GM23248 (cell line): ENCODE results near the gene DNLZ. TPM values are rescaled to one million over a fixed set of nuclear protein-coding genes. Genes with fewer than 3 reads are reported as not detected.

Experiments
- DNase-seq: peaks from one replicate; pipeline ENCODE4 v3.0.0-alpha.2; 2015
- H2AFZ ChIP-seq: fragments of 200-600 bp; sonication (generic); 2 replicates; pipeline ENCODE4 v1.6.1; 2016; ENCODE audit warnings: antibody characterized with exemption
- H3F3A ChIP-seq: fragments of 200-600 bp; sonication (generic); 2 replicates; pipeline ENCODE4 v1.6.1; 2016; ENCODE audit warnings: mild to moderate bottlenecking, antibody characterized with exemption, mixed run types; ENCODE audit not compliant: insufficient read depth
- H3K27ac ChIP-seq: fragments of 200-600 bp; sonication (generic); 2 replicates; pipeline ENCODE4 v1.5.1; 2016; ENCODE audit warnings: mild to moderate bottlenecking
- H3K27me3 ChIP-seq: fragments of 200-600 bp; sonication (generic); replicated peaks from 2 replicates; pipeline ENCODE4 v1.6.1; 2016; ENCODE audit warnings: mild to moderate bottlenecking; ENCODE audit not compliant: insufficient read depth
- H3K36me3 ChIP-seq: fragments of 200-600 bp; sonication (generic); 2 replicates; pipeline ENCODE4 v1.6.1; 2016; ENCODE audit warnings: low read depth, mild to moderate bottlenecking
- H3K4me1 ChIP-seq: fragments of 200-600 bp; sonication (generic); 2 replicates; pipeline ENCODE4 v1.6.1; 2016; ENCODE audit warnings: mild to moderate bottlenecking; ENCODE audit not compliant: insufficient read depth
- H3K4me2 ChIP-seq: fragments of 200-600 bp; sonication (generic); one replicate; pipeline ENCODE4 v1.6.1; 2016; ENCODE audit warnings: mild to moderate bottlenecking; ENCODE audit not compliant: unreplicated experiment
- H3K4me3 ChIP-seq: fragments of 200-600 bp; sonication (generic); 2 replicates; pipeline ENCODE4 v1.5.1; 2016; ENCODE audit warnings: mild to moderate bottlenecking
- H3K79me2 ChIP-seq: fragments of 200-600 bp; sonication (generic); 2 replicates; pipeline ENCODE4 v1.6.1; 2016; ENCODE audit warnings: mild to moderate bottlenecking; ENCODE audit not compliant: insufficient read depth
- H3K9ac ChIP-seq: fragments of 200-600 bp; sonication (generic); 2 replicates; pipeline ENCODE4 v1.6.1; 2016; ENCODE audit warnings: mild to moderate bottlenecking
- H3K9me2 ChIP-seq: fragments of 200-600 bp; sonication (generic); 2 replicates; pipeline ENCODE4 v1.6.1; 2016; ENCODE audit warnings: mixed run types, mild to moderate bottlenecking, moderate library complexity; ENCODE audit not compliant: insufficient read depth
- H3K9me3 ChIP-seq: fragments of 200-600 bp; sonication (generic); one replicate; pipeline ENCODE4 v1.6.1; 2017; ENCODE audit warnings: low read depth
- H4K20me1 ChIP-seq: fragments of 200-600 bp; sonication (generic); 2 replicates; pipeline ENCODE4 v1.6.0; 2016; ENCODE audit not compliant: insufficient read depth
- EZH2 ChIP-seq: fragments of 200-600 bp; sonication (generic); IDR thresholded peaks from 2 replicates; pipeline ENCODE4 v1.6.1; 2018; ENCODE audit warnings: antibody characterized with exemption, mild to moderate bottlenecking; ENCODE audit not compliant: insufficient read depth, poor library complexity, severe bottlenecking
- EZH2phosphoT487 ChIP-seq: fragments of 200-600 bp; sonication (generic); IDR thresholded peaks from 2 replicates; pipeline ENCODE4 v1.6.1; 2018; ENCODE audit warnings: antibody characterized with exemption, moderate library complexity, mild to moderate bottlenecking, low read depth; ENCODE audit not compliant: insufficient read depth
- WGBS, 2 experiments: methylation state at CpG; one replicate each; pipeline ENCODE4 v1.1.6; 2015 to 2017; ENCODE audit warnings: low lambda C conversion rate in 2 of 2, low coverage in 1 of 2; ENCODE audit errors: missing lambda C conversion rate in 2 of 2; 5-methylcytosine and 5-hydroxymethylcytosine counted together
- in situ Hi-C: fragments of 300-500 bp; cut with MboI; formaldehyde crosslinking; loops from 2 replicates; pipeline ENCODE4 v1.15.0; 2020
- polyA plus RNA-seq: library from polyadenylated mRNA; unstranded; fragments of >200 nt; fragmentation: Nextera tagmentation; extraction: Ambion mirVana; gene quantifications from 2 replicates; pipeline ENCODE4 v1.2.1, GENCODE V29; 2016
- total RNA-seq: library from RNA; depleted of rRNA; stranded (reverse); fragments of >200 nt; shearing (Covaris generic); gene quantifications from 2 replicates; pipeline ENCODE4 v1.2.3, GENCODE V29; 2014; rRNA removed

DNLZ gene
- total and polyA plus RNA-seq, 2 experiments from 2014 or later = 27.1 to 49.8 TPM

DNA sequence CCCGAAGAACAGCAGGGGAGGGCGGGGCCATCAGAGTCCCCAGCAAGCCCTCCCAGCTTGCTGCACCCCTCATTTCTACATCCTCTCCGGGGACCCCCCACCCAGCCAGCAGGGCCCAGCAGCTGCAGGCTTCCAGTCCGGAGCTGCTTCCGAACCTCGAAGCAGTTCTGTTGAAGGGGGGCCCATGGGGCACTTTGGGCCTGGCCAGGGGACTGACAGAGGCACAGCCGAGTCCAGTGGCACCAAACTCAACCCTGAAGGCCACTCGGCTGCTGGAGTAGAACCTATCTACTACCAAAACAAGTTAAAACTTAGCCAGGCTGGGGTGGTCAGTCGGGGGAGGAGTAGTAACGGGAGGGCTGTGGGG lies 51.6 kb downstream of the DNLZ start:
- Histone ChIP-seq H3K4me3 (no peak overlapping the region), H3F3A (peaks cover 12% of the 10 kb centered on the region; the same call in 1 of the 2 replicates), H3K36me3 (no peaks in the 10 kb centered on the region), H3K79me2 (no peaks in the 10 kb centered on the region), H3K4me1 (no peaks in the 10 kb centered on the region), H3K27ac (no peak overlapping the region), H4K20me1 (no peaks in the 10 kb centered on the region), H3K9me2 (no peaks in the 10 kb centered on the region), H3K4me2 (no peak overlapping the region), H3K9ac (no peak overlapping the region), H3K27me3 (no peaks in the 10 kb centered on the region), H2AFZ (no peak overlapping the region), H3K9me3 (no peaks in the 10 kb centered on the region)
- 62 to 63% methylated on average over 8 to 9 of the region's 10 CpGs for WGBS, 2 experiments
- TF ChIP-seq EZH2phosphoT487 (no peak), EZH2 (no peak)
- in situ Hi-C loops = no loop called here
- no peak for DNase-seq

DNA sequence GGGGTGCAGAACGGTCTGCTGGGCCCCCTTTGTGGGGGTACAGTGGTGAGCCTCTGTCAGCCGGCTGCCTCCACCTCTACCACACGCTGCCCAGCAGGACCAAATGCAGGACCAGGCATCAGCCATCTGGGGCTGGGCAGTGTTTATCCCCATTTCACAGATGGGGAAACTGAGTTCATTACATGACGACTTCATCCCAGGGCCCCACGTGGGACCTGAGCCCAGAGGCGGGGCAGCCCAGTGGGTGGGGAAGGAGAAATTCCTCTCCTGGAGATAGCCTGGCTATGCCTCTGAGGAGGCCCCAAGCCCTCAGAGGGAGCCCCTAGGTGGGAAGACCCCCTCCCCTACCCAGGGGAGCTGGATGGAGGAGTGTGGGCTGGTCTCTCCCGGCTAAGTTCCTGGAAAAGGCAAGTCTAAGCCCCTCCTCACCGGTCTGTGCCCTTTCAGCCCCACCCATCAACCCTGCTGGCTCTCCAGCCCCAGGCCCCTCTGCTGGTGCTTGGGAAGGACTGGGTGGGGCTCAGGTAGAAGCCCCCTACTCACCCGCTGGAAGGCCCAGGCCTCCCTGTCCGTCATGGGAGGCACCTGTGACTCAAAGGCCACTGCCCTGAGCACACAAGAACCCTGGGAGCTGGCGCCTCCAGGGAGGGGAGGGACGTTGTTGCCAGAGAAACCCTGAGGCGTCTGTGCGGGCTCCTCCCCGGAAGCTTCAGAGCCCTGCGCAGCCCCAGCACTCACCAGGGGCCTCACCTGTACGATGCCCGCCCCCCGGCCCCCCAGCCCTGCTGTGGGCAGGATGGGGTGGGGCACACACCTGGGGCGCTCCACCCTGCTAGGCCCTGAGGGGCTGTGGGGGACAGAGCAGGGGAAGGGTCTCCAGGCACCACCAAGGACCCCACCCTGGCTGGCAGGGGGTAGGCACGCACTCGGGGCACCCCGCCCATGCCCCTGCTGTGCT lies 52.2 kb downstream of the DNLZ start:
- WGBS, 2 experiments = 34 to 40% methylated on average over 16 to 22 of the region's 23 CpGs
- Histone ChIP-seq H3K4me1 (no peaks in the 10 kb centered on the region), H3K79me2 (no peaks in the 10 kb centered on the region), H3F3A (peaks cover 12% of the 10 kb centered on the region; the same call in 1 of the 2 replicates), H2AFZ (no peak overlapping the region), H3K9ac (no peak overlapping the region), H3K27me3 (no peaks in the 10 kb centered on the region), H3K4me3 (no peak overlapping the region), H3K36me3 (no peaks in the 10 kb centered on the region), H4K20me1 (no peaks in the 10 kb centered on the region), H3K4me2 (no peak overlapping the region), H3K9me3 (no peaks in the 10 kb centered on the region), H3K27ac (no peak overlapping the region), H3K9me2 (no peaks in the 10 kb centered on the region)
- DNase-seq = no peak
- no peak for TF ChIP-seq EZH2
- in situ Hi-C loops = no loop called here

DNA sequence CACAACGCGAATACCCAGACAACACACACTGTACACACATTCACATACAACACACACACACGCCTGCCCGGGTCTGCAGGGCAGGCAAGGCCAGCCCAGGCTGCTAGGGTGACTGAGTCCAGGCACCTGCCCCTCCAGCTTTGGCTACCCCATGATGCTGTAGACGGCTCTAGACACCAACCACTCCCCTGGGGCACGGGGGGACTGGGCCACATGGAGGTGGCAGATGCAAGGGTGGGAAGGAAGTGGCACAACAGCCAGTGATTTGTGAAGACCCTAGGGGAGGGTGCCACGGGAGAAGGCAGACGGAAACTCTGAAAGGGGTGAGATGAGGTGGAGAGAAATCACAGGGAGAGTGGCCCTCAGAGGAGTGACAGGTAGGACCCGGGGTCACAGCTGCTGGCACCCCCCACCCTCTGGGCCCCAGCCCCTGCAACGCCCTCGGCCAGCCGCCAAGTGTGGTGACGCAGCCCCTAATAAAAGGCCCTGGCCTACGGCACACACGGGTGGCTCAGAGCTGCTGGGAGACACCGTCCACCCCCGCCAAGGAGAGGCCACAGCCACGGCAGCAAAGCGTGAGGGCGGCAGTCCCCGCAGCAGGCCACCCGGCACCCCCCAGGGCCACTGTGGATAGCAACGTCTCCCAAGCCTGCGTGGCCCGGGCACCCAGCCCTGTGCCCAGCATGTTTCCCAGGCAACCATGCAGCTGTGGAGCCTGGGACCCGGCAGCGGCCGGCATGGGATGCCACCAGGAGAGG lies 53.1 kb downstream of the DNLZ start:
- H3K4me1 ChIP-seq = no peaks in the 10 kb centered on the region
- no peaks in the 10 kb centered on the region for H3K27me3 ChIP-seq
- no peak for TF ChIP-seq EZH2
- H3K4me2 ChIP-seq = no peak overlapping the region
- H3K9ac ChIP-seq = no peak overlapping the region
- 41 to 61% methylated on average over 12 to 27 of the region's 28 CpGs for WGBS, 2 experiments
- H3F3A ChIP-seq = peaks cover 12% of the 10 kb centered on the region; the same call in 1 of the 2 replicates
- in situ Hi-C loops = no loop called here
- H3K4me3 ChIP-seq = no peak overlapping the region
- H3K27ac ChIP-seq = no peak overlapping the region
- H3K79me2 ChIP-seq = no peaks in the 10 kb centered on the region
- H2AFZ ChIP-seq = no peak overlapping the region
- H3K9me3 ChIP-seq = no peaks in the 10 kb centered on the region
- no peaks in the 10 kb centered on the region for H4K20me1 ChIP-seq
- no peaks in the 10 kb centered on the region for H3K9me2 ChIP-seq
- DNase-seq = no peak
- H3K36me3 ChIP-seq = no peaks in the 10 kb centered on the region

DNA sequence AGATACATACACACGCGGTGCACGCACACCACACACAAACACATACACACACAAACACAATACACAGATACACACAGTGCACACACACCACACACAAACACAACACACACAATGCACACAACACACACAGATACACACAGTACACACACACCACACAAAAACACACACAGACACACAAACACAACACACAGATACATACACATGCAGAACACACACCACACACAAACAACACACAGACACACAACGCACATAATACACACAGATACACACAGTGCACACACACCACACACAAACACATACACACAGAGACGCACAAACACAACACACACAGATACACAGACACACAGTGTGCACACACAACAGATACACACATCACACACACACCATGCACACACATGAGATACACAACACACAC lies 53.7 kb downstream of the DNLZ start:
- Histone ChIP-seq H3K9me2 (no peaks in the 10 kb centered on the region), H3F3A (peaks cover 12% of the 10 kb centered on the region; the same call in 1 of the 2 replicates), H3K4me2 (no peak overlapping the region), H3K9me3 (no peaks in the 10 kb centered on the region), H2AFZ (no peak overlapping the region), H3K79me2 (no peaks in the 10 kb centered on the region), H3K27me3 (no peaks in the 10 kb centered on the region; the same call in 1 of the 2 replicates), H3K4me3 (no peak overlapping the region), H4K20me1 (no peaks in the 10 kb centered on the region), H3K27ac (no peak overlapping the region), H3K36me3 (no peaks in the 10 kb centered on the region), H3K9ac (no peak overlapping the region), H3K4me1 (no peaks in the 10 kb centered on the region)
- in situ Hi-C loops = no loop called here
- 83 to 84% methylated on average over 5 of the region's 5 CpGs for WGBS, 2 experiments
- TF ChIP-seq EZH2phosphoT487 (no peak), EZH2 (no peak)
- DNase-seq = no peak

Other genes with a start within 250 kb of the DNLZ start
- gene TMEM250, start 244.9 kb downstream of the DNLZ start, total RNA-seq = 69.7 and 94.0 TPM in 2 replicates
- 25.2 and 25.9 TPM in 2 replicates for gene TMEM250, start 244.9 kb downstream of the DNLZ start, polyA plus RNA-seq
- not detected in 2 replicates for gene LHX3, start 158.6 kb downstream of the DNLZ start, total RNA-seq
- gene LHX3, start 158.6 kb downstream of the DNLZ start, polyA plus RNA-seq = not detected in 2 replicates
- 11.7 and 16.4 TPM in 2 replicates for gene QSOX2, start 117.9 kb downstream of the DNLZ start, total RNA-seq
- gene QSOX2, start 117.9 kb downstream of the DNLZ start, polyA plus RNA-seq = 1.7 and 1.9 TPM in 2 replicates
- not detected in 2 replicates for gene CCDC187, start 59.6 kb downstream of the DNLZ start, total RNA-seq
- not detected in 2 replicates for gene CCDC187, start 59.6 kb downstream of the DNLZ start, polyA plus RNA-seq
- 51.6 and 57.1 TPM in 2 replicates for gene GPSM1, start 36.2 kb downstream of the DNLZ start, total RNA-seq
- gene GPSM1, start 36.2 kb downstream of the DNLZ start, polyA plus RNA-seq = 12.4 and 13.7 TPM in 2 replicates
- gene CARD9, start 9.9 kb upstream of the DNLZ start, total RNA-seq = 0.11 TPM in 1 of 2 replicates, not detected in the other
- 0.60 and 0.61 TPM in 2 replicates for gene CARD9, start 9.9 kb upstream of the DNLZ start, polyA plus RNA-seq
- gene SNAPC4, start 36.4 kb upstream of the DNLZ start, total RNA-seq = 5.2 and 8.2 TPM in 2 replicates
- 3.3 and 4.4 TPM in 2 replicates for gene SNAPC4, start 36.4 kb upstream of the DNLZ start, polyA plus RNA-seq
- gene ENTR1, start 46.9 kb upstream of the DNLZ start, total RNA-seq = 36.4 and 50.2 TPM in 2 replicates
- 11.2 and 13.0 TPM in 2 replicates for gene ENTR1, start 46.9 kb upstream of the DNLZ start, polyA plus RNA-seq
- 58.7 and 102 TPM in 2 replicates for gene PMPCA, start 46.9 kb upstream of the DNLZ start, total RNA-seq
- 77.4 and 81.9 TPM in 2 replicates for gene PMPCA, start 46.9 kb upstream of the DNLZ start, polyA plus RNA-seq
- gene INPP5E, start 76.1 kb upstream of the DNLZ start, total RNA-seq = 8.1 and 12.5 TPM in 2 replicates
- 5.0 and 5.2 TPM in 2 replicates for gene INPP5E, start 76.1 kb upstream of the DNLZ start, polyA plus RNA-seq
- 32.0 and 34.5 TPM in 2 replicates for gene SEC16A, start 119.3 kb upstream of the DNLZ start, total RNA-seq
- gene SEC16A, start 119.3 kb upstream of the DNLZ start, polyA plus RNA-seq = 40.4 and 43.4 TPM in 2 replicates
- gene NOTCH1, start 182.3 kb upstream of the DNLZ start, total RNA-seq = 5.2 and 5.7 TPM in 2 replicates
- 1.5 TPM in 2 replicates for gene NOTCH1, start 182.3 kb upstream of the DNLZ start, polyA plus RNA-seq